HUDEP-2 (cell line): ENCODE results near the gene PCDHA5.
A peak's percentile ranks its signal among the peaks of the same experiment; 100 is the strongest.
"Not testable (repeated sequence)": the region's sequence is repeated elsewhere in the genome, so short reads cannot be mapped to it uniquely, and the experiment has no call there.

Experiments used
- DNase-seq, 76 experiments: peaks; one replicate each; lab custom pipeline; 2025; ENCODE audit not compliant: unreplicated experiment in 76 of 76; lab: John Stamatoyannopoulos, UW

PCDHA5 gene

DNA sequence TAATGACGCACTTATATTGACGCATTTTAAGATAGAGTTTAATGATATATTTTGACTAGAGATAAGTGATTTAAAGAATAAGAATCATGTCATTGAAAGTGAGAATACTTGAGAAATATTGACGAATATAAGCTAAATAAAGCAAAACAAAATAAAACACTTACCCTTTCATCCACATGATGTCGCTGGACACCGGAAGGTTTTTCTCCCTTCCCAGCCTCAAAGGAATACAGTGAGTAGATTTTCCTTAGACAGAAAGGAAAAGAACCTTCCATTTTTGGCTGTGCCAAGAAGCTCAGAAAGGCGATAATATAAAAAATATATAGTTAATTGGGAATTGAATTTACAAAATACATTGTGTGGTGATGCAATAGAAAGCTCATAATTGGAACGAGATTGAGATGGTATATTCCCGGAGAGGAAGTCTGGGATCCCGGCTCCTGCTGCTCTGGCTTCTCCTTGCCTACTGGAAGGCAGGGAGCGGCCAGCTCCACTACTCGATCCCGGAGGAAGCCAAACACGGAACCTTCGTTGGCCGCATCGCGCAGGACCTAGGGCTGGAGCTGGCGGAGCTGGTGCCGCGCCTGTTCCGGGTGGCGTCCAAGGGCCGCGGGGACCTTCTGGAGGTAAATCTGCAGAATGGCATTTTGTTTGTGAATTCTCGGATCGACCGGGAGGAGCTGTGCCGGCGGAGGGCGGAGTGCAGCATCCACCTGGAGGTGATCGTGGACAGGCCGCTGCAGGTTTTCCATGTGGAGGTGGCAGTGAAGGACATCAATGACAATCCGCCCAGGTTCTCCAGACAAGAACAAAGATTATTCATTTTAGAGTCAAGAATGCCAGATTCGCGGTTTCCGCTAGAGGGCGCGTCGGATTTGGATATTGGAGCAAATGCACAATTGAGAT, at the start of gene PCDHA5:
Gene PCDHA5, plus strand, starts transcription at position 239 of the 906 bp plus-strand sequence.
- DNase-seq, result peak in 23 of 76 experiments; percentile 2 to 36 (median 14)

DNA sequence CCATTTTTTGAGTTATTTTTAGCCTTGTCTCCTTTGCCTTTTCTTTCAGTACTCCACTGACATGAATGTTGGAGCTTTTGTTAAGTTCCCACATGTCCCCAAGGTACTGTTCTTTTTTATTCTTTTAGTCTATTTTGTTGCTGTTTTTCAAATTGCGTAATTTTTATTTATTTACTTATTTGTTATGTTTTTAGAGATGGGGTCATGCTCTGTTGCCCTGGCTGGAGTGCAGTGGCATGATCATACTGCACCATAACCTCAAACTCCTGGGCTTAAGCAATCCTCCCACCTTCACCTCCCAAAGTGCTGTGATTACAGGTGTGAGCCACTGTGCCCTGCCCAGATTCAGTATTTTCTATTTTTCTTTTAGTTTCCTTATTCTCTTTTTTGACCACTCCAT, 40.9 kb upstream of the PCDHA5 start:
- DNase-seq, result no peak

DNA sequence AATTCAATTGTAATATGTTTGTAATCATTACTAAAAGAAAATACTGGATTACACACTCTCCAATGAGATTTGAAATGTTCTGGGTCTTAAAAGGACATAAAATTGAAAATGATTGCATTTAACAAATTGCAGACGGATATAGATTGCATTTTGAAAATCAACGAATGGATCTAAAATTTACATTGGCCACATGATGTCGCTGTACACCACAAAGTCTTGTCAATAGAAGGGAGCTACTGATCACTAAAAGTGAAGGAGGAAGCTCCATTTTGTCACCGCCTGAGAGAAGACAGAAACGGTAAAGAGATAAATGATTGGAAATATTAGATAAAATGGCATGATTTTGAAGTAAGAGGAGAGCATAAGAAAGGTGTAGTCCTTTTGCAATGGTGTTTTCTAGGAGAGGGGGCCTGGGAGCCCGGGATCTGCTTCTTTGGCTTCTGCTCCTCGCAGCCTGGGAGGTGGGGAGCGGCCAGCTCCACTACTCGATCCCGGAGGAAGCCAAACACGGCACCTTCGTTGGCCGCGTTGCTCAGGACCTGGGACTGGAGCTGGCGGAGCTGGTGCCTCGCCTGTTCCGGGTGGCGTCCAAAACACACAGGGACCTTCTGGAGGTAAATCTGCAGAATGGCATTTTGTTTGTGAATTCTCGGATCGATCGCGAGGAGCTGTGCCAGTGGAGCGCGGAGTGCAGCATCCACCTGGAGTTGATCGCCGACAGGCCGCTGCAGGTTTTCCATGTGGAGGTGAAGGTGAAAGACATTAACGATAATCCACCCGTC, 35.3 kb upstream of the PCDHA5 start, which contains the start of gene PCDHA1:
Gene PCDHA1, plus strand, starts transcription at position 236 of the 782 bp plus-strand sequence.
- DNase-seq, result peak in 2 of 76 experiments; percentile 6 to 8

DNA sequence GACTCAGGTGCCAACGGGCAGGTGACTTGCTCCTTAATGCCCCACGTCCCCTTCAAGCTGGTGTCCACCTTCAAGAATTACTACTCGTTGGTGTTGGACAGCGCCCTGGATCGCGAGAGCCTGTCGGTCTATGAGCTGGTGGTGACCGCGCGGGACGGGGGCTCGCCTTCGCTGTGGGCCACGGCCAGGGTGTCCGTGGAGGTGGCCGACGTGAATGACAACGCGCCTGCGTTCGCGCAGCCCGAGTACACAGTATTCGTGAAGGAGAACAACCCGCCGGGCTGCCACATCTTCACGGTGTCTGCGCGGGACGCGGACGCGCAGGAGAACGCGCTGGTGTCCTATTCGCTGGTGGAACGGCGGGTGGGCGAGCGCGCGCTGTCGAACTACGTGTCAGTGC, 34.0 kb upstream of the PCDHA5 start:
- DNase-seq, result not testable (repeated sequence)

DNA sequence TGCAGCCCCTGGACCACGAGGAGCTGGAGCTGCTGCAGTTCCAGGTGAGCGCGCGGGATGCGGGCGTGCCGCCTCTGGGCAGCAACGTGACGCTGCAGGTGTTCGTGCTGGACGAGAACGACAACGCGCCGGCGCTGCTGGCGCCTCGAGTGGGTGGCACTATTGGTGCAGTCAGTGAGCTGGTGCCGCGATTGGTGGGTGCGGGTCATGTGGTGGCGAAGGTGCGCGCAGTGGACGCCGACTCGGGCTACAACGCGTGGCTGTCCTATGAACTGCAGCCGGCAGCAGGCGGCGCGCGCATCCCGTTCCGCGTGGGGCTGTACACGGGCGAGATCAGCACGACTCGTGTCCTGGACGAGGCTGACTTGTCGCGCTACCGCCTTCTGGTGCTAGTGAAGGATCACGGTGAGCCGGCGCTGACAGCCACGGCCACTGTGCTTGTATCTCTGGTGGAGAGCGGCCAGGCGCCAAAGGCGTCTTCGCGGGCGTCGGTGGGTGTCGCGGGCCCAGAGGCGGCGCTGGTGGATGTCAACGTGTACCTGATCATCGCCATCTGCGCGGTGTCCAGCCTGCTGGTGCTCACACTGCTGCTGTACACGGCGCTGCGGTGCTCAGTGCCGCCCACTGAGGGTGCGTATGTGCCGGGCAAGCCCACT, 33.4 kb upstream of the PCDHA5 start:
- DNase-seq, result not testable (repeated sequence)

DNA sequence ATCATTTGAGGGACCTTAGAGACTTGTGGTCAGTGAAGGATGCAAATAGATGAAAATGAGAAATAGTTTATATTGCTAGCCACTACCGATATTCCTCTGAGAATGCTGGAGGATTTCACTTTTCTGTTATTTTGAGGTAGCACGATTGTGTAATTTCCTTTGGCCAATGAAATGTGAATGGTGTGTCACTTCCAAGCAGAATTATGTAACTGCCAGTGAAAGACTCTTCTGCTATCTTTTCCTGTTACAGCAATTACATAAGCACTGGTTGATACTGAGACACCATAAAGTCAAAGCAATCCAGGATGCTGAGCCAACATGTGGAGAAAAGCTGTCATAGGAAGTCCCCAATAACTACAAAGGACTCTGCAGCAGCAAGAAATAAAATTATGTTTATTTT, 30.3 kb upstream of the PCDHA5 start:
- DNase-seq, result no peak

DNA sequence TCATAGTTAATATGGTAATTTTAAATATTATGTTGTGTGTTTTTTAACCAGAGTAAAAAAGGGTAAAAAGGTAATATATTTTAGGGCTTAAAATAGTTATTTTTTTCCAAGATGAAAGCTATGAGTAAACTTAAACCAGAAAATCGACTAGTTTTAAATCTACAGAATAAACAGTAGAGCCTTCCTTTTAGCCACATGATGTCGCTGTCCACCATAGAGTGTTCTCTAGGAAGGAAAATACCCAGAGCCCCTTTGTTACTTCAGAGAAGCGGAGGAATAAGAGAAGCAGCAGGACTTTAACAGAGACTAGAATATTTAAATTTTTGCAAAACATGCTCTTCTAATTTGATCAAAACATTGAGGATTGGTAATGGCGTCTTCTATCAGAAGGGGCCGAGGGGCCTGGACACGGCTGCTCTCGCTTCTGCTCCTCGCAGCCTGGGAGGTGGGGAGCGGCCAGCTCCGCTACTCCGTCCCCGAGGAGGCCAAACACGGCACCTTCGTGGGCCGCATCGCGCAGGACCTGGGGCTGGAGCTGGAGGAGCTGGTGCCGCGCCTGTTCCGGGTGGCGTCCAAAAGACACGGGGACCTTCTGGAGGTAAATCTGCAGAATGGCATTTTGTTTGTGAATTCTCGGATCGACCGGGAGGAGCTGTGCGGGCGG, 26.7 kb upstream of the PCDHA5 start, which contains the start of gene PCDHA2:
Gene PCDHA2, plus strand, starts transcription at position 258 of the 664 bp plus-strand sequence.
- DNase-seq, result no peak

DNA sequence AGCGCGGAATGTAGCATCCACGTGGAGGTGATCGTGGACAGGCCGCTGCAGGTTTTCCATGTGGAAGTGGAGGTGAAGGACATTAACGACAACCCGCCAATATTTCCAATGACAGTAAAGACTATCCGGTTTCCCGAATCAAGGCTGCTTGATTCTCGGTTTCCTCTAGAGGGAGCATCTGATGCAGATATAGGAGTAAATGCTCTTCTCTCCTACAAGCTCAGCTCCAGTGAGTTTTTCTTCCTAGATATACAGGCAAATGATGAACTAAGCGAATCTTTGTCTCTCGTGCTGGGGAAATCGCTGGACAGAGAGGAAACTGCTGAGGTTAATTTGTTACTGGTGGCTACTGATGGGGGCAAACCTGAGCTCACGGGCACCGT, 26.2 kb upstream of the PCDHA5 start:
- peak in 1 of 76 experiments; percentile 5 for DNase-seq

DNA sequence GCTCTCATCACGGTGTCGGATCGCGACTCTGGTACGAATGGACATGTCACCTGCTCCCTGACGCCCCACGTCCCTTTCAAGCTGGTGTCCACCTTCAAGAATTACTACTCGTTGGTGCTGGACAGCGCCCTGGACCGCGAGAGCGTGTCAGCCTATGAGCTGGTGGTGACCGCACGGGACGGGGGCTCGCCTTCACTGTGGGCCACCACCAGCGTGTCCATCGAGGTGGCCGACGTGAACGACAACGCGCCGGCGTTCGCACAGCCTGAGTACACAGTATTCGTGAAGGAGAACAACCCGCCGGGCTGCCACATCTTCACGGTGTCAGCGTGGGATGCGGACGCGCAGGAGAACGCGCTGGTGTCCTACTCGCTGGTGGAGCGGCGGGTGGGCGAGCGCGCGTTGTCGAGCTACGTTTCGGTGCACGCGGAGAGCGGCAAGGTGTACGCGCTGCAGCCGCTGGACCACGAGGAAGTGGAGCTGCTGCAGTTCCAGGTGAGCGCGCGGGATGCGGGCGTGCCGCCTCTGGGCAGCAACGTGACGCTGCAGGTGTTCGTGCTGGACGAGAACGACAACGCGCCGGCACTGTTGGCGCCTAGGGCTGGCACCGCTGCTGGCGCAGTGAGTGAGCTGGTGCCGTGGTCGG, 25.2 kb upstream of the PCDHA5 start:
- not testable (repeated sequence) for DNase-seq

DNA sequence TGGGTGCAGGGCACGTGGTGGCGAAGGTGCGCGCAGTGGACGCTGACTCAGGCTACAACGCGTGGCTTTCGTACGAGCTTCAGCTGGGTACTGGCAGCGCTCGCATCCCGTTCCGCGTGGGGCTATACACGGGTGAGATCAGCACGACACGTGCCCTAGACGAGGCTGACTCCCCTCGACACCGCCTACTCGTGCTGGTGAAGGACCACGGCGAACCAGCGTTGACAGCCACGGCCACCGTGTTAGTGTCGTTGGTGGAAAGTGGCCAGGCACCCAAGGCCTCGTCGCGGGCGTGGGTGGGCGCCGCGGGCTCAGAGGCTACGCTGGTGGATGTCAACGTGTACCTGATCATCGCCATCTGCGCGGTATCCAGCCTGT, 24.7 kb upstream of the PCDHA5 start:
- no peak for DNase-seq

DNA sequence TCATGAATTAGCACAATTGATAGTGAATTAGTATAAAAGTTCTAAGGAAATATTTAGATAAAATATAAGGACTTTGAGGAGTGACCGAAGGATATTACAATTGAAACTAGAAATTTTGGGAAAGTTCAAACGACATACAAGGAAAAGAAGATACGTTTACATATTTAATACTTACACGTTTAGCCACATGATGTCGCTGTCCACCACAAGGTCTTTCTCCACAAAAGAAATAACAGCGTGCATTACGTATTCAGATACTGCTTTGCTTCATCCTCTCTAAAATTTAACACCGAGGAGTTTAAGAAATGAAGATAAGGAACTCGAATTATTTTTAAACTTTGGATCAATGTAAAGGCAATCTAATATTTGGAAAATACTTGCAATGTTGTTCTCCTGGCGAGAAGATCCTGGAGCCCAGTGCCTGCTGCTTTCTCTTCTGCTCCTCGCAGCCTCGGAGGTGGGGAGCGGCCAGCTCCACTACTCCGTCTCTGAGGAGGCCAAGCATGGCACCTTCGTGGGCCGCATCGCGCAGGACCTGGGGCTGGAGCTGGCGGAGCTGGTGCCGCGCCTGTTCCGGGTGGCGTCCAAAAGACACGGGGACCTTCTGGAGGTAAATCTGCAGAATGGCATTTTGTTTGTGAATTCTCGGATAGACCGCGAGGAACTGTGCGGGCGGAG, 20.5 kb upstream of the PCDHA5 start, which contains the start of gene PCDHA3:
Gene PCDHA3, plus strand, starts transcription at position 242 of the 678 bp plus-strand sequence.
- peak in 1 of 76 experiments; percentile 1 for DNase-seq

DNA sequence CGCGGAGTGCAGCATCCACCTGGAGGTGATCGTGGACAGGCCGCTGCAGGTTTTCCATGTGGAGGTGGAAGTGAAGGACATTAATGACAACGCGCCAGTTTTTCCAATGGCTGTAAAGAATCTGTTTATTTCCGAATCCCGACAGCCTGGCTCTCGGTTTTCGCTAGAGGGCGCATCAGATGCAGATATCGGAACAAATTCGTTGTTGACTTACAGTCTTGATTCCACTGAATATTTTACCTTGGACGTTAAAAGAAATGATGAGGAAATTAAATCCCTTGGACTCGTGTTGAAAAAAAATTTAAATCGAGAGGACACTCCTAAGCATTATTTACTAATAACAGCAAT, 19.9 kb upstream of the PCDHA5 start:
- no peak for DNase-seq

DNA sequence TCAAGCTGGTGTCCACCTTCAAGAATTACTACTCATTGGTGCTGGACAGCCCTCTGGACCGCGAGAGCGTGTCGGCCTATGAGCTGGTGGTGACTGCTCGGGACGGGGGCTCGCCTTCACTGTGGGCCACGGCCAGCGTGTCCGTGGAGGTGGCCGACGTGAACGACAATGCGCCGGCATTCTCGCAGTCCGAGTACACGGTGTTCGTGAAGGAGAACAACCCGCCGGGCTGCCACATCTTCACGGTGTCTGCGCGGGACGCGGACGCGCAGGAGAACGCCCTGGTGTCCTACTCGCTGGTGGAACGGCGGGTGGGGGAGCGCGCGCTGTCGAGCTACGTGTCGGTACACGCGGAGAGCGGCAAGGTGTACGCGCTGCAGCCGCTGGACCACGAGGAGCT, 19.0 kb upstream of the PCDHA5 start:
- not testable (repeated sequence) for DNase-seq

DNA sequence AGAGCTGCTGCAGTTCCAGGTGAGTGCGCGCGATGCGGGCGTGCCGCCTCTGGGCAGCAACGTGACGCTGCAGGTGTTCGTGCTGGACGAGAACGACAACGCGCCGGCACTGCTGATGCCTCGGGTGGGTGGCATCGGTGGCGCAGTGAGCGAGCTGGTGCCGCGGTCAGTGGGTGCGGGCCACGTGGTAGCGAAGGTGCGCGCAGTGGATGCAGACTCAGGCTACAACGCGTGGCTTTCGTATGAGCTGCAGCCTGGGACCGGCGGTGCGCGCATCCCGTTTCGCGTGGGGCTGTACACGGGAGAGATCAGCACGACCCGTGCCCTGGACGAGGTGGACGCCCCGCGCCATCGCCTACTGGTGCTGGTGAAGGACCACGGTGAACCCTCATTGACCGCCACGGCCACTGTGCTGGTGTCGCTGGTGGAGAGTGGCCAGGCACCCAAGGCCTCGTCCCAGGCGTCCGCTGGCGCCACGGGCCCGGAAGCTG, 18.6 kb upstream of the PCDHA5 start:
- DNase-seq, result no peak

DNA sequence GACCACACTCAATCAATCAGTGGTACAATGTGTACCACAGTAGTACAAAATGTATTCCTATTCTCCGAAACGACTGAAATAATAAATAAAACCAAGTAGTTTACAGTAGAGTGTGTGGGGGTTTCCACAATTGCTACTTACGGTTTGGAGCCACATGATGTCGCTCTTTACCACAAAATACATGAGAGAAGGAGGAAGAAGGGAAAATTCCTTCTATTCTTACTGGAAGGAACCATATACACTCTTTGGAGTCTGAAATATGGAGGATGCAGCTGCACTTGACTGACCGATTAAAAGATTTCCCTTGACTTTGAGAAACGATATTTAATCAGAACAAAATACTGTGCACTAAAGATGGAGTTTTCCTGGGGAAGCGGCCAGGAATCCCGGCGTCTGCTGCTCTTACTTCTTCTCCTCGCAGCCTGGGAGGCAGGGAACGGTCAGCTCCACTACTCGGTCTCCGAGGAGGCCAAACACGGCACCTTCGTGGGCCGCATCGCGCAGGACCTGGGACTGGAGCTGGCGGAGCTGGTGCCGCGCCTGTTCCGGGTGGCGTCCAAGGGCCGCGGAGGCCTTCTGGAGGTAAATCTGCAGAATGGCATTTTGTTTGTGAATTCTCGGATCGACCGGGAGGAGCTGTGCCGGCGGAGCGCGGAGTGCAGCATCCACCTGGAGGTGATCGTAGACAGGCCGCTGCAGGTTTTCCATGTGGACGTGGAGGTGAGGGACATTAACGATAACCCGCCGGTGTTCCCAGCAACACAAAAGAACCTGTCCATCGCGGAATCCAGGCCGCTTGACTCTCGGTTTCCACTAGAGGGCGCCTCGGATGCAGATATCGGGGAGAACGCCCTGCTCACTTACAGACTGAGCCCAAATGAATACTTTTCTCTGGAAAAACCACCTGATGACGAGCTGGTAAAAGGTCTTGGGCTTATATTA, 14.3 kb upstream of the PCDHA5 start, which contains the start of gene PCDHA4:
Gene PCDHA4, plus strand, starts transcription at position 235 of the 942 bp plus-strand sequence.
- DNase-seq, result peak in 10 of 76 experiments; percentile 1 to 36 (median 4)

DNA sequence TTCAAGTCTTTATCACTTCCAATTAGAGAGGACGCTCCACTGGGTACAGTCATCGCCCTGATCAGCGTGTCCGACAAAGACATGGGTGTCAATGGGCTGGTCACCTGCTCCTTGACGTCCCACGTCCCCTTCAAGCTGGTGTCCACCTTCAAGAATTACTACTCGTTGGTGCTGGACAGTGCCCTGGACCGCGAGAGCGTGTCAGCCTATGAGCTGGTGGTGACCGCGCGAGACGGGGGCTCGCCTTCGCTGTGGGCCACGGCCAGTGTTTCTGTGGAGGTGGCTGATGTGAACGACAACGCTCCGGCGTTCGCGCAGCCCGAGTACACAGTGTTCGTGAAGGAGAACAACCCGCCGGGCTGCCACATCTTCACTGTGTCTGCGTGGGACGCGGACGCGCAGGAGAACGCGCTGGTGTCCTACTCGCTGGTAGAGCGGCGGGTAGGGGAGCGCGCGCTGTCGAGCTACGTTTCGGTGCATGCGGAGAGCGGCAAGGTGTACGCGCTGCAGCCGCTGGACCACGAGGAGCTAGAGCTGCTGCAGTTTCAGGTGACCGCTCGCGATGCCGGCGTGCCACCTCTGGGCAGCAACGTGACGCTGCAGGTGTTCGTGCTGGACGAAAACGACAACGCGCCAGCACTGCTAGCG, 13.0 kb upstream of the PCDHA5 start:
- not testable (repeated sequence) for DNase-seq

DNA sequence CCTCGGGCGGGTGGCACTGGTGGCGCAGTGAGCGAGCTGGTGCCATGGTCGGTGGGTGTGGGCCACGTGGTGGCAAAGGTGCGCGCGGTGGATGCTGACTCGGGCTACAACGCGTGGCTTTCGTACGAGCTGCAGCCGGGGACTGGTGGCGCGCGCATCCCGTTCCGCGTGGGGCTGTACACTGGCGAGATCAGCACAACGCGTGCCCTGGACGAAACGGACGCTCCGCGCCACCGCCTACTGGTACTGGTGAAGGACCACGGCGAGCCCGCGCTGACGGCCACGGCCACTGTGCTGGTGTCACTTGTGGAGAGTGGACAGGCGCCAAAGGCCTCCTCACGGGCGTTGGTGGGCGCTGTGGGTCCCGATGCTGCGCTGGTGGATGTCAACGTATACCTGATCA, 12.5 kb upstream of the PCDHA5 start:
- no peak for DNase-seq

DNA sequence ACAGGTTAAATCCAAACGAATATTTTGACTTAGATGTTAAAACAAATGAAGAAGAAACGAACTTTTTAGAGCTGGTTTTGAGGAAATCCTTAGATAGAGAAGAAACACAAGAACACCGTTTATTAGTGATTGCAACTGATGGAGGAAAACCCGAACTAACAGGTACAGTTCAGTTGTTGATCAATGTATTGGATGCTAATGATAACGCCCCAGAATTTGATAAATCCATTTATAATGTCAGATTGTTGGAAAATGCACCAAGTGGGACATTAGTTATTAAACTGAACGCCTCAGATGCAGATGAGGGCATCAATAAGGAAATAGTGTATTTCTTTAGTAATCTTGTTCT, 842 bp downstream of the PCDHA5 start:
- no peak for DNase-seq
